T-helper 2 cell treated with Interferon-gamma antibody and Interleukin-4, amounts not matched to agents 100 ng/mL and 5 ng/mL, for 36 hours (primary cell): Measurements from ENCODE around the gene HOXC12. TPM values are rescaled to one million over a fixed set of nuclear protein-coding genes. Genes with fewer than 3 reads are reported as not detected.

Experiments used
- intact Hi-C: fragments of 100-400 bp; cut with micrococcal nuclease; formaldehyde crosslinking; loops from one replicate; pipeline ENCODE4 v1.15.1; 2023
- total RNA-seq: library from RNA; stranded (reverse); gene quantifications from 2 replicates; pipeline ENCODE4 v1.2.3, GENCODE V29; 2022

Gene HOXC12
- not detected in 2 replicates for total RNA-seq

GRCh38 chr12:53954694-53955035, at the start of gene HOXC12:
Gene HOXC12 (plus strand): TSS chr12:53954903. CDS start chr12:53954930, 27 bp downstream.
- intact Hi-C loops, result loop anchor here (5.0 kb wide), 1 partner anchor 43 kb away; no protein-coding TSS in a partner anchor

GRCh38 chr12:53907103-53907502, 47.6 kb upstream of the HOXC12 start:
- intact Hi-C loops, result no loop called here

GRCh38 chr12:53916788-53917655, 37.7 kb upstream of the HOXC12 start:
- intact Hi-C loops, result no loop called here

- intact Hi-C loops, result no loop called here
Measured at GRCh38 chr12:53924521-53925405, 29.9 kb upstream of the HOXC12 start.

- intact Hi-C loops, result no loop called here
Measured at GRCh38 chr12:53927220-53928029, 27.3 kb upstream of the HOXC12 start.

- intact Hi-C loops, result no loop called here
Measured at GRCh38 chr12:53928054-53928835, 26.5 kb upstream of the HOXC12 start.

GRCh38 chr12:53929527-53929926, 25.2 kb upstream of the HOXC12 start:
- intact Hi-C loops, result no loop called here

- intact Hi-C loops, result no loop called here
Measured at GRCh38 chr12:53930591-53931255, 24.0 kb upstream of the HOXC12 start.

- intact Hi-C loops, result no loop called here
Measured at GRCh38 chr12:53931844-53932581, 22.7 kb upstream of the HOXC12 start.

GRCh38 chr12:53932915-53933314, 21.8 kb upstream of the HOXC12 start:
- intact Hi-C loops, result no loop called here

- intact Hi-C loops, result loop anchor here (5.0 kb wide), 2 partner anchors 42 to 117 kb away; partner anchors contain the start of gene HOXC4
Measured at GRCh38 chr12:53935383-53936341, 19.0 kb upstream of the HOXC12 start.

- intact Hi-C loops, result loop anchor here (5.0 kb wide), 2 partner anchors 40 to 115 kb away; partner anchors contain the start of gene HOXC4
Measured at GRCh38 chr12:53937099-53937498, 17.6 kb upstream of the HOXC12 start.

- intact Hi-C loops, result loop anchor here (5.0 kb wide), 2 partner anchors 40 to 115 kb away; partner anchors contain the start of gene HOXC4
Measured at GRCh38 chr12:53937596-53938325, 16.9 kb upstream of the HOXC12 start.

GRCh38 chr12:53938326-53939140, 16.2 kb upstream of the HOXC12 start, which contains the start of gene HOXC13:
Gene HOXC13 (plus strand): TSS chr12:53938831. CDS start chr12:53938907, 76 bp downstream.
- intact Hi-C loops, result loop anchor here (5.0 kb wide), 2 partner anchors 39 to 114 kb away; partner anchors contain the start of gene HOXC4

- intact Hi-C loops, result loop anchor here (5.0 kb wide), 2 partner anchors 38 to 113 kb away; partner anchors contain the start of gene HOXC4
Measured at GRCh38 chr12:53939141-53940108, 15.3 kb upstream of the HOXC12 start.
